HFF-Myc (cell line): ENCODE data around the gene WDR53.
"Not testable (repeated sequence)": the region's sequence is repeated elsewhere in the genome, so short reads cannot be mapped to it uniquely, and the experiment has no call there.

Source experiments
- DNase-seq: peaks from one replicate; pipeline ENCODE4 v3.0.0-alpha.2; 2011; ENCODE audit warnings: low read depth; ENCODE audit errors: extremely low read depth
- H3K4me3 ChIP-seq: replicated peaks from 2 replicates; pipeline ENCODE4 v1.5.1; 2011; ENCODE audit warnings: low read depth, mild to moderate bottlenecking, control low read depth, low read length
- CTCF ChIP-seq: IDR thresholded peaks from 2 replicates; pipeline ENCODE4 v1.5.1; 2012; ENCODE audit warnings: mild to moderate bottlenecking, low read depth, low read length, control low read depth; ENCODE audit errors: missing control alignments

WDR53 gene

GRCh38 chr3:196517919-196518318, 50.4 kb downstream of the WDR53 start:
- DNase-seq = no peak
- no peak for TF ChIP-seq CTCF
- no peak overlapping the region for H3K4me3 ChIP-seq

- no peak overlapping the region for H3K4me3 ChIP-seq
- TF ChIP-seq CTCF = no peak
- DNase-seq = no peak
Observed at GRCh38 chr3:196517162-196517800, 51.1 kb downstream of the WDR53 start.

- no peak within 1 kb of the TSS for H3K4me3 ChIP-seq
- no peak for DNase-seq
- no peak for TF ChIP-seq CTCF
Observed at GRCh38 chr3:196514913-196515621, 53.3 kb downstream of the WDR53 start, which contains the start of gene SMCO1. Gene SMCO1 (minus strand): TSS chr3:196515346. CDS start chr3:196515209, 137 bp downstream.

- no peak for TF ChIP-seq CTCF
- DNase-seq = no peak
- H3K4me3 ChIP-seq = no peak overlapping the region
Observed at GRCh38 chr3:196514350-196514716, 54.0 kb downstream of the WDR53 start.

- no peak for DNase-seq
- H3K4me3 ChIP-seq = no peak overlapping the region
- TF ChIP-seq CTCF = no peak
Observed at GRCh38 chr3:196513697-196514349, 54.5 kb downstream of the WDR53 start.

- H3K4me3 ChIP-seq, DNase-seq: not testable (repeated sequence)
Observed at GRCh38 chr3:196511646-196512425, 56.5 kb downstream of the WDR53 start.

GRCh38 chr3:196511108-196511507, 57.2 kb downstream of the WDR53 start:
- H3K4me3 ChIP-seq, DNase-seq: not testable (repeated sequence)
